Activated CD4-positive, alpha-beta T cell treated with anti-CD3 and anti-CD28 coated beads for 48 hours (primary cell): Measurements from ENCODE around the gene ANKLE2.

Source experiments
- DNase-seq: peaks from one replicate; pipeline ENCODE4 v3.0.0-alpha.2; 2020

Gene ANKLE2

DNA sequence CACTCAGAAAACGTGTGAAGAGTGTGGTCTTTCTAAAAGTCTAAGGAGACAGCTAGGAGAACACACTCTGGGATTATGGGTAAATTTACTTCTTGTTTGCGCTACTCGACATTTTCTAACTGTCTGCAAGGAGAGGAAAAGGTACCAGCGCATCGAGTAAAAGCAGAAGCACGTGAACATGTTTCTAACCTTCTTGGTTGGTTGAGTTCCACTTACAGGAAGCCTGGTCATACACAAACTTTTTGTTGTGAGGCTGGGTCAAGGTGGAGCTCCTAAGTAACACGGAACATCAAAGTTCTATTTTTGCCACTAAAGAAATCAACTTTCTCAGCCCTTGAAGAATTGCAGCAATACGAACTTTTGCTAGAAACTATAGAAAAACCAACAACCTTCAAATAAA lies 20.0 kb downstream of the ANKLE2 start:
- DNase-seq: no peak

DNA sequence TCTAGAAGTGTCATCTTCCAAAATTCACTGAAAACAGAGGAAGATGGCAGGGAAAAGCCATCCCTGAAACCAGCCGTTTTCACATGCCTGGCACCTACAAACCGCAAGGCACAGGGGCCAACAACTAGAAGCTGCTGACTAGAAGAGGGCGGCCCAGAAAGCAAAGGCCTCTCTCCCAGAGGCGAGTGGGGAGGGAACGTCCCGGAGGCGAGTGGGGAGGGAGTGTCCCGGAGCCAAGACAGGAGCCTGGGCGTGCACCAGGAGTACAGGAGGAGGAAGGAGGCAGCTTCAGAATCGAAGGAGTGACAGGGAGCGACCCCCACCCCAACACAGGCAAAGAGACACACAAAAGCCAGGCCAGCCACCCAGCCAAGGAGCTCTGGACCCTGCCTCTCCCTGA lies 21.0 kb downstream of the ANKLE2 start:
- DNase-seq: no peak

DNA sequence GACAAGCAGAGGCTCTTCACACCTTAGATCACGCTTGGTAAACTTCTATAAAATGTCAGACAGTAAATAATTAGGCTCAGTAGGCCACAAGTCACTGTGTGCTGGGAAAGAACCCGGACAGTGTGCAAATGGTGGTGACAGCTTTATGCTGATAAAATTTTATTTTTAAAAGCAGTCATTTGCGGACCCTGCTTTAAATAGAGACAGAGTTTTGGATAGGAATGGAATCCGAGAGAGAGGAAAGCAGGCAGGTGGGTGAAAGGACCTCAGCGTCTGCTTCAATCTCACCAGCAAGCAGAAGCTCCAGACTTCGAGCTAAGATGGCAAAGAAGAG lies 21.4 kb downstream of the ANKLE2 start:
- no peak for DNase-seq

DNA sequence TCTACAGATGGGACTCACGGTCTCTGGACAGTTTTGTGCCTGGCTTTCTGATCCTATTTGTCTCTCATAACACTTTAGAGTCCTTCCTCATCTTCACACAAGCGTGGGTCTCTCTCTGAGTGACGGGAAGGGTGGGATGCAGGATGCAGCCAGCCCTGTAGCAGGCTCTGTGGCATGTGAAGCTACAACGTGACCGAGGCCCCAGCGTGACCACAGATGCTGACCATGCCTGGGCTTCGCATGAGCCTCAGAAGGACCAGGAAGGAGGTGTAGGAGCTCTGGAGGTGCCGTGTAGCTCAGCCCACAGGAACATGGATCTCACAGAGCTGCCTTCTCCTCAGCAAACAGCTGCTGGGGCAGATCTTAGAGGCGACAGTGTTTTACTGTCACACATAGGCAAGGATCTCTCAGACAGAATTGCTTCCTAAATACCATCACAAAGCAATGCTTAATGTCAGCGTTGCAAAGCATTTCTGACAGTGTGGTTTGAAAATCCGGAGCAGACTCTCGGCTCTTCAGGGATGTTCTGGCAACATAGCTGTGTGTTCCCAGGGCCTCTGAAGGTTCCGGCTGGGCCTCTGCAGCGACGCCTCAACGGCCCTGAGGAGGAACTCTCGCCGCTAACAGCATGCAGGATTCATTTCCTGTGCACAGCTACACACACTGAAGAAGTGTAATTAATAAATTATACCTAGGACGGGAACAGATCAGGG lies 21.9 kb downstream of the ANKLE2 start:
- no peak for DNase-seq

DNA sequence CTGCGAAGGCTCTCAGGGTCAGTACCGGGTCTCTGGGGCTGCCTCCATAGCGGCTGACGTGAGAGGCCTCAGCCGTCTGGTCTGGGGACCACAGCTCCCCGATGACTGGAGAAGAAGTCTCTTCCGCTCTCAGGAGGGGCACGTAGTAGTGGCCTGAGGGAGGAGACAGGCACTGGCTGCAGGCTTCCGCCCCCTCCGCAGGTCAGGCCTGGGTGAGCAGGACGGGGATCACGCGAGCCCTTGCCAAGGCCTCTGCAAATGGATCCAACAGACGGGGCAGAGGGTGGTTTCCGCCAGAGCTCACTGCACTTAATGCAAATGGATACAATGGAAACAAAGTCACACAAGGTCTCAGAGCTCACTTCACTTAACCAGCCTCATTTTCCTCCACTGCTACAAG lies 24.7 kb downstream of the ANKLE2 start:
- DNase-seq: no peak

DNA sequence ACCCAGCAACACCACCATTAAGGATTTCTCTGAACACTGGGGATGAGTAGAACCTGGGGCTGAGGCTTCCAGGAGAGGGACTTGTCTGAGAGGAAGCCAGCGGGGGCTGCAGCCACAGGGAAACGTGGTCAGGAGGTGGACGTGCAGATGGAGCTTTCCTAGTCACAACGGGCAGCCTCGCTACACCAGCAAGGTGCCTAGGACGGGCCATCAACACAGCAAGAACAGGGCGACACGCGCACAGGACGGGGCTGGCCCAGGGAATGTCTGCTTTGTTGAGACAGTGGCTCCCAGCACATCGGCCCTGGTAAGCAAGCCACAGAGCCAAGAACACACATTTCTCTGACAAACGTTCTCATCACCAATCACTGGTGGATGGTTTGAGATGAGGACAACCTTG lies 25.3 kb downstream of the ANKLE2 start:
- DNase-seq: no peak

DNA sequence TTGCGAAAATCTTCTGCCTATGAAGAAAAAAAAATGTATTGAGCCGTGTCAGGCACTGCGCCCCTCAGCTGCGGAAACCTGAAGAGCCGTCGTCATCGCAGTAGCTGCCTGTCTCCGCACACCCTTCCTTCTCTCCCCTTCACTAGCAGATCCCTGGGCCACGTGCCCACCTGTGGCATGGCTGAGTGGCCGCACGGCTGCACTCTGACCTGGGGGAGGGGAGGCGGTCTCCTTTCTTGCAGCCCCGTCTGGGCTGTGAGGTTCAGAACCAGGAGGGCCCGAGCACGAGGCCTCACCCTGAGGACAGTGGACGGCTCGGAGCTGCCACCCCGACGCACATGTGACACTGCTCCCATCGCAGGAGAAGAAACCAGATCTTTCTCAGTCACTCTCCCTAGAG lies 26.1 kb downstream of the ANKLE2 start:
- DNase-seq: no peak

DNA sequence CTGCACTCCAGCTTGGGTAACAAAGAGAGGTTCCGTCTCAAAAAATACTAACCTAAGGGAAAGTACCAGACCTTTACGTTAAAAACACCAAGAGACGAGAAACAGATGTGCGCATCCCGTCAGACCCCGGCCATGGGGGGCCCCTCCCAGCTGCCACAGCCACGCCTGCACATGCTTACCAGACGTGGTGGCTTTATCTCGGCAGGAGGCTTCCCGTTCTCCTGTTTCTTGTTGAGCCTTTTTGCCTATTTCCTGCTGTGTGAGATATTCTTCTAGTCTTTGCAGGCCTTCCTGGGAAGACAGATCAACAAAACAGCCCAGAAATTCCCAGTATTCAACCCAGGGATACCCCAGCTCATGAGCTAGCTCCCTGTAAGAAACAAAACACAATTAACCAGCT lies 27.4 kb downstream of the ANKLE2 start:
- no peak for DNase-seq

DNA sequence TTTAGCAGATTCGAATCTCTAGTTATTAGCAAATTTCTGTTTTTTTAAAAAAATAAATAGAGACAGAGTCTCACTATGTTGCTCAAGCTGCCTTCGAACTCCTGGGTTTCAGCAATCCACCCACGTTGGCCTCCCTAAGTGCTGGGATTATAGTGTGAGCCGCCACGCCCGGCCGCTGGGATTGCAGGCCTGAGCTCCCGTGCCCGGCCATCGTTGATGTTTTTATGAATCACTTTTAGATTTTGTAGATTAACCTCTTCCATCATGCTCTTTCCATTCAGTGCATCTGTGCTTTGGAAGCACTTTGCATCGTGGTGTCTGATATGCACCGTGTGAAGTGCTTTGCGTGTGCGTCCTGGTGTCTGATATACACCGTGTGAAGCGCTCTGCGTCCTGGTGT lies 30.1 kb downstream of the ANKLE2 start:
- DNase-seq: no peak

DNA sequence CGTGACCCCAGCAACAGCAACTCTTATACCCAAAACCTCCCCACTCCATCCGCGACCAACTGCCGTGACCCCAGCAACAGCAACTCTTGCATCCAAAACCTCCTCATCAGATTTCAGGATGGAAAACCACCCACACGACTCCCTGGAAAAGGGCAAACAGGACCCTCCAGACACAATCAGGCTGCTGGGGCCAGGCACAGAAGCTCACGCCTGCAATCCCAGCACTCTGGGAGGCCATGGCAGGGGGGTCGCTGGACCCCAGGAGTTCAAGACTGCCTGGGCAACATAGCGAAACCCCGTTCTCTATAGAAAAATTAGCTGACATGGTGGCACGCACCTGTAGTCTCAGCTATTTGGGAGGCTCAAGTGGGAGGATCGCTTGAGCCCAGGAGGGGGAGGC lies 31.3 kb downstream of the ANKLE2 start:
- no peak for DNase-seq

DNA sequence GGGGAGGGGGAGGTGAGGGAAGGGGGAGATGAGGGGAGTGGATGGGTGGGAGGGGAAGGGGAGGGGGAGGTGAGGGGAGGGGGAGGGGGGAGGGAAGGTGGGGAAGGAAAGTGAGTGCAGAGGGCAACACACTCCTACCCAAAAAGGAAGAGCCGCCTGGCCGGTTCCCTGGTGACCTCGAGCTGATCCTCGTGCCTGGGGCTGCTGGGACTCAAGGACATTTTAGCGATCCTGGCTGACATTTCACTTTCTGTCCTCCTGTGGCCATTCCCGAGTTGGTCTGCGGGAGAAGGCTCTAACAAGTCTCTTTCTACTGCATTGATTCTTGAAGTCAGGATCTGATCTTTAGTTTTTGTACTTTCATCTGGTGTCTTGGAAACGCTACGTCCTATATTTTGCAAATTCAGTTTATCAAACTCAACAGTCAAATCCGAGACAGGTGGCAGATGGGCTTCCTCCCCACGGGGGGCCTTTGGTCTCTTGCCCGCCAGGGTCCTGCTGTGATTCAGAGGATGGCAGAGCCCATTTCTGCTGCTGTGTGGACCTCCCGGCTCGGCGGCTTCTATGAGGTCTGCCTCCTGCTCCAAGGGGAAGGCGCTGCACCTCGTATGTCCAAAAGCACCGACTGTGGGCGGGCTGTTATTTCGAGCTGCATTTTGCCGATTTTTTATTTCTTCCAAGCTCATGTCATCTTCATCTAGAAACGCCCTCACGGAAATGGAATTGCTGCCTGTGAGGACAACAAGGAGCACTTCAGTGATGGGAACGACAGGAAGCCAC lies 31.9 kb downstream of the ANKLE2 start:
- no peak for DNase-seq

DNA sequence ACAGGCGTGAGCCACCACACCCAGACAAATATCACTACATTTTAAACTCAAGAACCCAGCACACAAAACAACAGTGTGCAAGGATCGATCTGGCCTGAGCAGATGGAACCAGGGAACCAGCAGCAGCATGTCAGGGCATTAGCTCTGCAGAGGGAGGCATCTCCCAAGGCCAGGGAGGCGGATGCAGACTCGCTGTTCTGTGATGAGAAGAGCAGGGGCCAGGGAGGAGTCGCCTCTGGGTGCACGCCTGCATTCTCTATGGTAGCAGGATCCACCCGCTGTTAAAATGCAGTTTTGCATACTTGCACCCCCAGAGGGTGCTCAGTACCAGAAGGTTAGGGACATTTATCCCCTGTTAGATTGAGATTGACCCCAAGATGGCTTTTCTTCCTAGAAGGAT lies 33.1 kb downstream of the ANKLE2 start:
- DNase-seq: no peak

DNA sequence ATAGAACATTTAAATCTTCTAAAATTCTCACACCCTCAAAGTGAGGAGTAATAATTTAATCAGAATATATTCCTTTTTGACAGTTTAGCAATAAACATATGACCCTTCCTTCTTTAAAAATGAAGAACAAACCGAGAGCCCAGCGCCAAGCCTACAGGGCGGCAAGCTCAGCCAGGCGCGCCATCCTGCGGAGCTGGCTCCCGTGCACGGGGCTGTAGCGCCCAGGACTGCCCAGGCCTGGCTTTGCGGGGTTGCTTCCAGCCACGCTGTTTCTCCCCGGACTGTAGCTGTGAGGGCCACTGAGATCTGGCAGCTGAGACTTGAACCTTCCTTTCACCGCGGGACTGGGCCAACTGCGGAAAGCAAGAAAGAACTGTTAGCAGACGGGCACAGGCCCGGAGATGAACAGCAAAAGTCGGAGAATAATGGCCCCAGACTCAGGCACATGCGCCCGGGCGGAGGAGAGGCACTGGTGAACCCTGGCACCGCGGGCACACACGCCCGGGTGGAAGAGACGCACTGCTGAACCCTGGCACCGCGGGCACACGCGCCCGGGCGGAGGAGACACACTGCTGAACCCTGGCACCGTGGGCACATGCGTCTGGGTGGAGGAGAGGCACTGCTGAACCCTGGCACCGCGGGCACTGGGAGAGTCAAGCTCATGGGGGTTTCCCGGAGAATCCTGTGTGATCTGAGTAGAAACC lies 34.4 kb downstream of the ANKLE2 start:
- DNase-seq: no peak

DNA sequence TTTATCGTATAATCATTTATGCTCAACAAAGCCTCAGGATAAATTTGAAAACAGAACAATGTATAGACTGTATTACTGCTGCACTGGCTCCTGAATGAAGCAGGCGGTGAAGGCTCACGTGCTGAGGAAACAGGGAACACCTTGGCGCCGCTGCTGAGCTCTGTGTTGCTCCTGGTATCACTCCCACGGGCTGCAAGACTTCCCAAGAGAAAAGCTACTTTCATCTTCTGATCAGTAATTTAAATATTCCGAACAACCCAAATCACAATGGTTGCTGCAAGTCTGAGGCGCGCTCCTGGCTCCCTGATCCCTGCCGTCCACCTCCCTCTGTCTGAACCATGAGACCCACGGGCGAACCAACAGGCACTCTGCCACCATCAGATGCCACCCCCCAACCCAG lies 35.2 kb downstream of the ANKLE2 start:
- no peak for DNase-seq

DNA sequence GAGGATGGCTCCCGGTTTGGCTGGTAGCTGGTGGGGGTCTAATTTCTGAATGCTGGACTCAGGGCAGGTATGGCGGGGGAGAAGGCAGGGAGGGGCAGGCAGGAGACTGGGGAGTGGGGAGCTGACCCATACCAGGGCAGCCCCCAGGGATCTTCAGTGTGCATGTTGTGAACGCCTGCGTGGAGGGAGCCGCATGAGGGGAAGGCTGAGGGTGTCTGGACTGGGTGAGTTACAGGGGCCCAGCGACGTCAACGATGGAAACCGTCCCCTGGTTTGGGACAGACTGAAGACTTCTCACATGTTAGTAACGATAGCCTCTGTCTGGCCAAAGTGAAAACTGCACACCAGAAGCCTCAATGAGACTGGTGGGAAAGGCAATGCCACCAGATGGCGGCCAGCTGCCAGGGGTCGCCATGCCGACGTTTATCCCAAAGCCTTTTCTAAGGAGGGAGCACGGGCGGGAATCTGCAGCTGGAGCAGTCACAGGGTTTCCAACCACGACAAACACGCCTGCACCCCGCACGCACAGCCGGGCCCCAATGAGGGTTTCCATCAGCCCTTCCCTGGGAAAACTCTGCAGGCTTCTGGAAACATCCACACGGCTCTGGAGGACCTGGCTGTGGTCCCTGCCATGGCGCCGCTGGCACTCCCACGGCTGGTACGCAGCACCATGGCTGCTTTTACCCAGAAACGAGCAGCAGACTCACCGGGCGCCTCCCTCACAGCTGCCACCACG lies 37.0 kb downstream of the ANKLE2 start:
- DNase-seq: no peak

DNA sequence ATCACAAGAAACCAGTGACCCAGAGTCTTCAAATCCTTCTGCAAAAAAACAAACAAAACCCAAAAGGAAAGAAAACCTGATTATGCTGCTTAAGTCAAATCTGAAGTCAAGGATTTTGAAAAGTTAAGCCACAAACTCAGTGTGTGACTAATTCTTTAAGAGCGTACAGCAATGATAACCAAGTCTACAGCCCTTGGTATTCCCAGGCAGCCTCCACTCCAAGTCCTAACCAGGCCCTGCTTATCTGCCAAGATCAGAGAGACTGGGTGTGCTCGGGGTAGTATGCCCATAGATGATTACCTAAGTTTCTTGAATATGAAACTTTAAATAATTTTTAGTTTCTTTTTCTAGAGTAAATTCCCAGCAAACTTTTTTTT lies 37.9 kb downstream of the ANKLE2 start:
- DNase-seq: no peak

DNA sequence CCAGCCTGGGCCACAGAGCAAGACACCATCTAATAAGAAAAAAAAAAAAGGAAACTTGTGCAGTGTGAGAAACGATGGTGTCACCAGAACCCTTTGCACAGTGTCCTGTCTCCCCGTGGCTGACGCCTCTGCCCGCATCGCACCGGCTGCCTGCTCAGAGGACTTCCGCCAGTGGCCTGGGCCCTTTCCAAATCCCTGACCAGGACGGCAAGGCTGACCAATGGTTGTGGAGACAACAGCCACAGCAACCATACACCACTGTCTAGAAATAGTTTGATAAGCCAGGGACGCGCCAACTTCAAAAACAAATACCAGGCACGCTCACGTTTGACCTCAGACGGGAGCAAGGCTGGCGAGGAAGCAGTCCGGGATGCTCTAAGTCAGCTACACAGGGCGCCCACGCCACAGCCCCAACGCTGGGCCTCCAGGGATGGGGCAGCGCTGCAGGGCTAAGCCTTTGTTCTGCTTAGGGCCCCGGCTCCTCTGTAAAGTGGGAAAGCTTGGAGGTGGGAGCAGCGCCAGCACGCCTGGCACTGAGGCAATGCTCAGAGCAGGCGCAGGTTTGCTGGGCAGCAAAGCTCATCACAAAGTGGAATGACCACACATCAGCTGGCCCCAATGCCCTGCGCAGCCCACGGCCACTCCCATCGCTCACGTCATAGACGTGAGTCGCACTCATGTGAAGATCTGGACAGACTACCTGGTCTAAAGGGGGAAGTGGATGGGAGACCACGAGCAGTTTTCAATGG lies 38.4 kb downstream of the ANKLE2 start:
- DNase-seq: no peak

DNA sequence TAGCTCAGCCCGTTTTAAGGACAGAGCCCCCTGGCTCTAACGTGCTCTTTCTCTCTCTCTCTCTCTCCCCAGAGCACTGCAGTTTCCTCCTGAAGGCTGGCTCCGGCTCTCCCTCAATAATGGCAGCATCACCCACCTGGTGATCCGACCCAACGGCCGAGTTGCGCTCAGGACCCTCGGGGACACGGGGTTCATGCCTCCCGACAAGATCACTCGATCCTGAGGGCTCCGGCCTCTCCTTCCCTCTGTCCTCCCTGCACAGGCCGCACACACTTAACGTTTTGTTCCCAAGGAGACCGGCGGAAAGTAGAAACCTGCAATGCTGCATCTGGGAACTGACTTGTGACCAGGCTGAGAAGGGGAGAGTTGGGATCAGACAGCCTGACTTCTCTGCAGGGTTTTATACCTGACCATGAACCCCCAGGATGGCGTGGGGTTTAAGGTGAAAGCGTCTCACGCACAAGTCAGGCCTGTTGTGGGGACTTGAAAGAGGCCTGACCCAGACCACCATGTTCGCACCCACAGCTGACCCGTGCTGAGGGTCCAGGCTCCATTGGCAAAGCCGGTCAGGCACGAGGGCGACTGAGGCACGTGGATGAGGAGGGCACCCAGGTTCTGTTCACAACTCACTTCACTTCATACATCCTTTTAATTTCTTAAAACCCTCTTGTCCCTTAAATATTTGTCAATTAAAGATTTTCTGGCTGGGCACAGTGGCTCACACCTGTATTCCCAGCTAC lies 40.9 kb downstream of the ANKLE2 start:
- DNase-seq: no peak

DNA sequence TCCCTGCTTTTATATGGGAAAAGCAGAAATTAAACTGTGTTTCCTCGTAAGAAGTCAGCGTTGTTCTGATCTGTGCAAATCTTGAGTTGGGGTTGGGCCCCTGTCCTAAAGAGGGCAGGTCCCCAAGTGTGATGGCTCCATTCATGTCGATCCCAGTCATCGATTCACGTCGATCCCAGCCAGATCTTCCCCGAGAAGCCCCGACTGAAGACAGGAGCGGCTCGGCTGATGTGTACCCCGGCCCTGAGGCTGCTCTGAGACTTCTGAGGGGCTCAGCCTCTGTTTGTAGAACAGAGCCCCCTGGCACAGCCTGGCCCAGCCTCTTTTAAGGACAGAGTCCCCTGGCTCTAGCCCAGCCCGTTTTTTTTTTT lies 41.7 kb downstream of the ANKLE2 start:
- DNase-seq: no peak

DNA sequence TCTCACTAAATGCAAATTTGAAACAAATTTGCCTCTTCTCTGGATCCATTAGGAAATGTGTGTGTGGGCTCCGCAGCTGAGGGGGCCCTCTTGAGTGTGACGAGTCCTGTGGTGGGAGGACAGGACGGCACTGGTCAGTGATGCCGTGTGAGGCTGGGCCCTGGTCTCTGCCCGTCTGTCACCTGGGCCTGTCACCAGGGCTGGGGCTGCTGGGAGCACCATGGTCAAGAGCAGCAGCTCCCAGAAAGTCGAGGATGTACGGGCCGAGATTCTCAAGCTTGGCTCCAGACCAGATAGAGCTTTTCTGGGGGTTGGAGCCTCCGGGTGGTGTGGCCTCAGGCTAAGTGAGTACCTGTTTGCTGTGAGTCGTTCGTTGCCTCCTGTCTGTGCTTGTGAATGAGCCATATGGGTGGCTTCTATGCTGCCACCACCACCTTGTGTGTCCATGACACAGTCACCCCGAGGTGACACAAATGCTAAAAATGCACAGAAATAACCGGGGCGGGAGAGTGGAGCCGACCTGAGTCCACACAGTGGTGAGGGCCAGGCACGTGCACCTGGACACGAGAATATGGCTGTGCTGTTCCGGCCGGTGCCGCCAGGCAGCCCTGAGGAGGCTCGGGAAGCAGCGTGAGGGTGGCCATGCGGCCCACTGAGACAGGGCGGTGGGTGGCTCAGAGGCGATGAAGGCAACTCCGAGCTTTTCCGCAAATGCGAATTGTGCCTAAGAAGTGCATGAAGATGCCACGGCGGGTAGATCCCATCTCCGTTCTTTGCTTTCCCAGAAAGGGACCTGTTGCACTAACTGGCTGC lies 42.3 kb downstream of the ANKLE2 start:
- no peak for DNase-seq

DNA sequence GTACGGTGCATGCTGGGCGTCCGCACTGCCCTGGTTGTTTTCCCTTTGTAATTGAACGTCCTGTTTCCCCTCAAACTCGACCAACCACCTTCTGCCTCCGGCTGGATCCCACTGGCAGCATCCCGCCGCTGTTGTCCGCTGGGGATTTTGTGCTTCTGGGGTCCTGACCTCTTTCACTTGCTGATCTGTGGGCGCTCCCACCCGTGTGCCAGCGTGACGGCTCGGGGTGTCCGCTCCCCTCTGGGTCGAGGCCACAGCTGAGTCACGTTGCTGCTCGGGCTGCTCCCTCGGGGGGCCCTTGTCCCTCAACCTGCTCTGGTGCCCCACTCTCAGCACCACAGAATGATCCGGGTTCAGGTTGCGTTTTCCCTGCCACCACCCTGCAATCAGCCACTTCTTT lies 43.0 kb downstream of the ANKLE2 start:
- no peak for DNase-seq
